Subcutaneous abdominal adipose tissue (tissue), 5 donors: ENCODE data around the gene PRPF6.

Experiments
- H3K27ac ChIP-seq: one replicate; pipeline ENCODE4 v1.7.0; 2013; ENCODE audit warnings: low read depth, mild to moderate bottlenecking, inconsistent platforms, low read length, moderate library complexity
- H3K27me3 ChIP-seq, 5 donors: one replicate each; pipeline ENCODE4 v1.7.0; 2013; ENCODE audit warnings: low read length in 5 of 5, inconsistent platforms in 1 of 5; ENCODE audit not compliant: control insufficient read depth in 5 of 5, insufficient read depth in 4 of 5
- H3K36me3 ChIP-seq, 5 donors: one replicate each; pipeline ENCODE4 v1.7.0; 2013; ENCODE audit warnings: low read length in 5 of 5; ENCODE audit not compliant: control insufficient read depth in 5 of 5, insufficient read depth in 5 of 5
- H3K4me1 ChIP-seq, 5 donors: one replicate each; pipeline ENCODE4 v1.7.0; 2013; ENCODE audit warnings: low read length in 5 of 5, mild to moderate bottlenecking in 3 of 5, moderate library complexity in 1 of 5; ENCODE audit not compliant: control insufficient read depth in 5 of 5, insufficient read depth in 5 of 5
- H3K4me3 ChIP-seq, 5 donors: one replicate each; pipeline ENCODE4 v1.7.0; 2013; ENCODE audit warnings: low read length in 5 of 5, low read depth in 1 of 5
- H3K9ac ChIP-seq, 5 donors: one replicate each; pipeline ENCODE4 v1.7.0; 2013; ENCODE audit warnings: low read length in 5 of 5, mild to moderate bottlenecking in 4 of 5, moderate library complexity in 3 of 5
- H3K9me3 ChIP-seq, 5 donors: one replicate each; pipeline ENCODE4 v1.7.0; 2013; ENCODE audit warnings: low read length in 5 of 5; ENCODE audit not compliant: control insufficient read depth in 5 of 5
- donor health status: healthy.
- donor health status: healthy.
- donor health status: healthy.
- donor health status: healthy.
- donor health status: healthy.

PRPF6 gene

DNA sequence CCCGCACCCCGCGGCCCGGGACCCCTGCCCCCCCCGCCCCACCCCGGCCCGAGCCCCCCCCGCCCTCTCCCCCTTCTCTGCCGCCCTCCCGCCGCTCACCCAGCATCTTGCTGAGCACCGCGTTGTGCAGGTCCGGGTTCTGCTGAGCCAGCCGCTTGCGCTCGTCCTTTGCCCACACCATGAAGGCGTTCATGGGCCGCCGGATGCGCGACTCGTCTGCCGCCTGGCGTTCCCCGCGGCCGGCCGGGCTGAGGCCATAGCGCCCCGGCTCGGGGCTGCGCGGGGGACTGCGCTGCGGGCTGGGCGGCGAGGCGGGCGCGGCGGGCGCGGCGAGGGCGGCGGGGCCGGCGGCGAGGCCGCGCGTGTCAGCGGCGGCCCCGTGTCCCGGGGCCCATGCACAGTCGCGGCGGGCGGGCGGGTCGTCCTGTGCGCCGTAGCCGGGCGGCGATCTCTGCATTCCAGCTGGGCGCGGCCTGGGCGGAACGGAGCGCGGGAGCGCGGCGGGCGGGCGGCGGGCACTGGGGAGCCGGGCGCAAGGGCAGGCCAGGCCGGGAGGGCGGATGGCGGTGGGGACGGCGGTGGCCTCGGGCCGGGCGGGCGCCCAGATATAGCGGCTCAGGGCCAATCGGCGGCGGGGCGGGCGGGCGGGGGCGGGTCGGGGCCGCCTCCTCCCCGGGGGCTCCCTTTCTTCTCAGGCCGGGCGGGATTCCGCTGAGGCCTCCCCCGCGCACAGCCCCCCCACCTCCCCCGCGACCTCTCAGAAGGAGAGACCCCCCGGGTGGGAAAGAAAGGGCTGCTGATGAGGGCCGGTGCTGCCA, 68.3 kb downstream of the PRPF6 start, which contains the start of gene SOX18:
TSS of gene SOX18 (minus strand) at position 580 of the 818 bp plus-strand sequence. CDS start at position 457, 123 bp downstream.
- H3K27ac ChIP-seq: peak within 1 kb of the TSS; percentile 82
- peak within 1 kb of the TSS in 3 of 5 donors; percentile 58 to 76 (median 67) for H3K4me3 ChIP-seq
- H3K27me3 ChIP-seq: peaks cover 43 to 64% (median 55%) of the 10 kb centered on the region in 5 donors
- H3K9ac ChIP-seq: peak within 1 kb of the TSS in 3 of 5 donors; percentile 1 to 69 (median 43)
- no peaks in the 10 kb centered on the region for H3K9me3 ChIP-seq
- H3K4me1 ChIP-seq: peaks cover 0 to 64% (median 15%) of the 10 kb centered on the region in 5 donors
- peaks cover 0 to 6% (median 3%) of the 10 kb centered on the region in 5 donors for H3K36me3 ChIP-seq

DNA sequence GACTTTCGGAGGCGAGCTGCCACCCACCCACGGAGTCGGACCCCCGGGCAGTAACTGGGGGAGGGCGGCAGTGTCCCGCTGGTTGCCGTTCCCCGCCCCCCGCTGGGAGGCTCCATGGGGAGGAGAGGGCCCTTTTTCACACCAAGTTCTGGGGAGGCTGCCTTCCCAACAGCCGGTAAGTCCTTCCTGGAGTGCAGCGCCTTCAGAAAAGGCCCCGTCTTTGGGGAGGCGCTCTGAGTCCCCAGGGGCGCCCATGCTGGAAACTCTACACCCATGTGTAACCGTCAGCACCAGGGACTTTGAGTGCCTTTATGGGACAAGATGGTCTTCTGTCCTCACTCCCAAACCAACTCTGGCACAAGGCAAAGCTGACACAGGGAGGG, 68.9 kb downstream of the PRPF6 start:
- Histone ChIP-seq H3K27me3 (peaks cover 44 to 64% (median 57%) of the 10 kb centered on the region in 5 donors), H3K27ac (peak overlapping the region; percentile 82), H3K36me3 (peaks cover 0 to 6% (median 3%) of the 10 kb centered on the region in 5 donors), H3K4me1 (peaks cover 0 to 63% (median 13%) of the 10 kb centered on the region in 5 donors), H3K9me3 (no peaks in the 10 kb centered on the region), H3K9ac (peak overlapping the region in 3 of 5 donors; percentile 1 to 69 (median 43)), H3K4me3 (peak overlapping the region in 3 of 5 donors; percentile 58 to 65 (median 58))

DNA sequence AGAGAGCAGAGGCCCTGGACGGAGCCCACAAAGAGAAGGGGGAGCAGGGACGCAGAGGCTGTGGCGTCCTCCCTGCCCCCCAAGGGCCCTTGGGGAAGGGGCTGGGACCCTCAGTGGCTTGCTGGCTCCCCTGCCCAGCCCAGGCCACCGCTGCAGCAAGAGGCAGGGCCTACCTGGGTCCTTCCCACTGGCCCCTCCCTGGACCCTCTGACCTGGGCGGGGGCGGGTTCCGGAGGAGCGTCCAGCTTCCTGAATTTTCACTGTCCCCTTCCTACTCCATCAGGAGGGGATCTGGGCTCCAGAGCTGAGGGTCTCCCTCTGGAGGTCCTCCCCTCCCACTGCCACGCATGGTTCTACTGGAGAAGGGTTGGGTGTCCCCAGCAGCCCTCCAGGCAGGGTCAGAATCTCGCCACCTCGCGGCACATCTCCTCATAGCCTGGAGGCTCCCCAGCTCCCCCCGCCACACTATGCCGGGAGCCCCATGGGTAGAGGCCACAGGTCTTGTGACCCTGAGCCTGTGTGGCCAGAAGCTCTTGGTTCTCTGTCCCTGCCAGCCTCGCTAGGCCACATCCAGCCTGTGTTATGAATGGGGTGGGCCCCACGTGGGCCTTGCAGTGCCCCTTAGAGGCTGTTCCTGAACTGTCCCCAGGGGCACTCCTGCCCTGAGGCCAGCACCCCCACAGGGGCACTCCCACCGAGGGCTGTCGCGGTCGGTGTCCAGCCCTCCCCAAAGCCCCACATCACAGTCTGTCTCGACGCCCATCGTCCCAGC, 69.5 kb downstream of the PRPF6 start:
- peak overlapping the region in 3 of 5 donors; percentile 58 to 65 (median 58) for H3K4me3 ChIP-seq
- peak overlapping the region; percentile 82 for H3K27ac ChIP-seq
- H3K4me1 ChIP-seq: peaks cover 0 to 63% (median 13%) of the 10 kb centered on the region in 5 donors
- H3K27me3 ChIP-seq: peaks cover 45 to 68% (median 53%) of the 10 kb centered on the region in 5 donors
- H3K9me3 ChIP-seq: no peaks in the 10 kb centered on the region
- H3K36me3 ChIP-seq: peaks cover 0 to 6% (median 3%) of the 10 kb centered on the region in 5 donors
- peak overlapping the region in 3 of 5 donors; percentile 1 to 69 (median 43) for H3K9ac ChIP-seq

DNA sequence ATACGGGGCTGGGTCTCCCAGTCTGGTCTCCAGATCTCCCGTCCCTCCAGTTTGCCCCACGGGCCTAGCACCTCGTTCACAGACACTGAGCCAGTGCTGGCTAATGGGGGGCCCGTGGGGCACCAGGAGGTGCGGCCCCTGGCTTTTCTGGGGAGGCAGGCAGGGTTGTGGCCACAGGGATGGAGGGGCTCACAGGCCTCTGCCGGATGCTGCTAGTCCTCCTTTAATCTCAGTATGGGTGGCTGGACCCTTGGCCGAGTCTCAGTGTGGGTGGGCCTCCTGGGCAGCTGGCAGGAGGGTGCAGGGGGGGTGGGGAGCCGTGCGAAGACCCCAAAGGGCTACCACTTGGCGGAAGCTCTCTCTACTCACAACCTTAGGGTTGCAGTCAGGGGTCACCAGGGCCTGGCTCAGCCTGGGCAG, 70.1 kb downstream of the PRPF6 start:
- Histone ChIP-seq H3K9ac (peak overlapping the region in 2 of 5 donors; percentile 43 to 69), H3K9me3 (no peaks in the 10 kb centered on the region), H3K27me3 (peaks cover 44 to 70% (median 58%) of the 10 kb centered on the region in 5 donors), H3K27ac (peak overlapping the region; percentile 82), H3K4me1 (peaks cover 0 to 63% (median 18%) of the 10 kb centered on the region in 5 donors), H3K36me3 (peaks cover 0 to 5% (median 3%) of the 10 kb centered on the region in 5 donors), H3K4me3 (peak overlapping the region in 3 of 5 donors; percentile 58 to 65 (median 58))

DNA sequence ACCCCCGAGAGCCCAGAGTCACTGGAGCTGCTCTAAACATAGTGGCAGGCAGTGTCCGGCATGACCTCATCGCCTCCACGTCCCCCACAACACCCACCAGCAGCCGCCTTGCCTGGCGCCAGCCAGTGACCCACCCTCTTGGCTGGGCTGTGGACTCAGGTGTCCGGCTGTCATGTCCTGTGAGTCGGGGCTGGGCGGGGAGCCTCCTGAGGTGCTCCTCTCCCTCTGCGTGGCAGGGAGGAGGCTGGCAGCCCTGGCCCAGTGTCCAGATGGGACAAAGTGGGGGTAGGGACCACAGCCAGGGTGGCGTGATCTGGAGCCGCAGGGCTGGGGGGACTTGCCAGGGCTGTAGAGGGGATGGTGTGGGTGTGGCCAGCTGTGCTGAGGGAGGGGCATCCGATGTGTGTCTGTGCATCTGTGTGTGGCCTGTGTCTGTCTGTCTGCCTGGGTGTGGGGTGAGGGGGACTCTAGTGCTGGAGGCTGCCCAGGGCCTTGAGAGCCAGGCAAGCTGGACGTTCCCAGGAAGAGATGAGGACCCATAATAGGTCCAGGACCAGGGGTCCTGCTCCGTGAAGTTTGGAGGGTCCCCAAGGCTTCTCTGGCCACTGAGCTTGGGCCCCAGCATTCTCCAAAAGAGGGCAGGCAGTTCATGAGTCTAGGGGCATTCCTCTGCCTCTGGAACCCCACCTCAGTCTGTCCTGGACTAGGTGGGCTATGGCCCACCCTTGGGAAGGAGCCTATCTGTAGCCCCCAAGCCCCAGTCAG, 70.8 kb downstream of the PRPF6 start:
- peak overlapping the region in 1 of 5 donors; percentile 68 for H3K9ac ChIP-seq
- peaks cover 42 to 70% (median 56%) of the 10 kb centered on the region in 5 donors for H3K27me3 ChIP-seq
- peak overlapping the region; percentile 82 for H3K27ac ChIP-seq
- no peaks in the 10 kb centered on the region for H3K9me3 ChIP-seq
- peaks cover 0 to 66% (median 20%) of the 10 kb centered on the region in 5 donors for H3K4me1 ChIP-seq
- peaks cover 0 to 5% (median 0%) of the 10 kb centered on the region in 5 donors for H3K36me3 ChIP-seq
- peak overlapping the region in 2 of 5 donors; percentile 15 to 65 for H3K4me3 ChIP-seq

DNA sequence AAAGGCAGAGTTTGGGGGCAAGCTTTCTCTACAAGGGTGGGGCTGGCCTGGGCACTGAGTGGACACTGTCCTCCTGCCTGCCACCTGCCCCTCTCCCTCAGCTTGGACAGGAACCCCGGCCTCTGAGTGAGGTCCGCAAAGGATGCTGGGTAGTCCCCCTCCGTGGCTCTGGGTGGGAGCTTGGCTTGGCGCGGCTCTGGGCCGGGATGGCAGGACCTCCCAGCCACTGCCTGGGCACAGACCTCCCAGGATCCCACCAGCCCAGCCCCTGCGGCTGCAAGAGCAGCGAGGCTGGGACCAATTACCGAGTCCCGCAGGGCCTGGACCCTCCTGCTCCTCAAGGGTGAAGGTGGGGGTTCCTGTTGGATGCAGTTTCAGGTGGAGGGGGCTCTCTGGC, 71.4 kb downstream of the PRPF6 start:
- H3K4me3 ChIP-seq: peak overlapping the region in 1 of 5 donors; percentile 65

DNA sequence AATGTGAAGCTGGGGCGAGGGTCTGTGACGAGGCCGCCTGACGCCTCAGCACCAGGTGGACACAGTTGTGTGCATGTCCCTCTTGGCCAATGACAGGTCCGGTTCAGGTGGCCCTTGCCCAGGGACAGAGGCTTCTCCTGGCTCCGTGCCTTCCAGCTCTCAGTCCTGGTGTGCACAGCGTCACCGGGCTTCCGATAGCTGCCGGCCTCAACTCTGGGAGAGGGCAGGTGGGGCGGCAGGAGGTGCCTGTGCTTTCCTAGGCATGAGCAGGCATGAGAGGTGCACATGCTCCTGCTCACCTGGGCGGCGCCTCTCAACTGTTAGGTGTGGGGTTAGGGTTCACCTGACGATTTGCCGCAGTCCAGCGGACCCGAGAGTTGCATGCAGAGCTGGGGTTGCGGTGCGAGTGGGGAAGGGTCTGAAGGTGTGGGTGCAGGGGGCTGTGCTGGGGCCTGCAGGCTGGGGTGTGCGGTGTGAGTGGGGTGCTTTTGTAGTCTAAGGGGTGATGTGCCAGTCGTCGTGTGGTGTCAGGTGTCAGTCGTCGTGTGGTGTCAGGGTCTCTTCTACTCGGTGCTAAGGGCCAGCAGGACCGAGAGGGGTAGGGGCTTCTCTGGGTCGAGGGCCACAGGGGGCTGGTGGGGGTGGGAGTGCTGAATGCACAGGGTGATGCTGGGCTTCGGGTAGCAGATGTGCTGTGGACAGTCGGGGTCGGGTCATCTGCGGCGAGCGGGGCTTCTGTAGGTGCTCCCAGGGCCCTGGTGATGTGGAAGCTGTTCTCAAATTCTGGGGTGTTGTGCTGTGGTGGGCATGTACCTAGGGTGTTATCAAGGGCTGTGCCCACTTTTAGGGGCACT, 72.3 kb downstream of the PRPF6 start:
- Histone ChIP-seq H3K9me3 (no peaks in the 10 kb centered on the region), H3K36me3 (no peaks in the 10 kb centered on the region), H3K4me1 (peaks cover 0 to 80% (median 33%) of the 10 kb centered on the region in 5 donors), H3K4me3 (peak overlapping the region in 2 of 5 donors; percentile 27 to 45), H3K27ac (peak overlapping the region; percentile 82), H3K27me3 (peaks cover 47 to 66% (median 55%) of the 10 kb centered on the region in 5 donors), H3K9ac (peak overlapping the region in 1 of 5 donors; percentile 48)

More for the DNA sequence above, 71.4 kb downstream of the PRPF6 start:
- Histone ChIP-seq H3K9me3 (no peaks in the 10 kb centered on the region), H3K36me3 (peaks cover 0 to 3% (median 0%) of the 10 kb centered on the region in 5 donors), H3K27ac (peak overlapping the region; percentile 82), H3K27me3 (peaks cover 45 to 70% (median 56%) of the 10 kb centered on the region in 5 donors), H3K4me1 (peaks cover 0 to 72% (median 24%) of the 10 kb centered on the region in 5 donors), H3K9ac (peak overlapping the region in 2 of 5 donors; percentile 17 to 30)

DNA sequence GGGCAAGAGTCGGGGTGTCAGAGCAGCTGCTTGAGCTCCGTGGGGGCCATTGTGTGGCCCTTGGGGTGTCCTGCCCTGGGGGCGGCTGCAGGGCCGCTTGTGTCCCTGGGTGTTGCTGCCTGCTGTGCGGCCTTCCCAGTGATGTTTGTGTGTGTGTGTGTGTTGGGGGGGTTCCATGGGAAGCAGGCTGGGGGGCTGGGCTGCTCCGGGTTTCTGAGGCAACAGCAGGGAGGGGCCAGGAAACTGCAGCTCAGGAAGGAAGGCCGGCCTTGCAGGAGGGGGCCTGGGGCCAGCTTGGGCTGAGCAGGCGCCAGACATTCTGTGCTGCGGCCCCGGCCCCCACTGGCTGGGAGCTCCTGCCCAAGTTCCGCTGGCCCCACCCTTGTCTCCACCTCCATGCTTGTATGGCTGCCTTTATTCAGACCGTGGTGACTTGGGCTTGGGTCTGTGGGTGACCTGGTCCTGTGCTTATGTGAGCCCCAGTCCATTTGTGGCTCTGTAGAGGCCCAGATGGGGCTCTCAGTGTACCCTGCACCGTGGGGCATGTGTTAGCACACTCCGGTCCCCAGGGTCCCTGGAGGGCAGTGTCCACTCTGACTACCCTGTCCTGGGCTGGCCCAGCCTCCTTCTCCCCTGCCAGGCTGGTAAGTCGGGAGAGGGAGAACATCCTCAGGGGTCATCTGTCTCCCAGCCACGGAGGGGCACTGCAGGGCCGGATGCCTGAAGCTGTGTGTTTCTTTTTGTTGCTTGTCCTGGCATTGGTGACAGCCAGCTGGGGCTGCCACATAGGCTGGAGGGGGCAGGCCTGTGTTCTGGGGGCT, 73.1 kb downstream of the PRPF6 start:
- Histone ChIP-seq H3K9ac (peak overlapping the region in 3 of 5 donors; percentile 41 to 59 (median 48)), H3K36me3 (no peaks in the 10 kb centered on the region), H3K9me3 (no peaks in the 10 kb centered on the region), H3K27ac (peak overlapping the region; percentile 82), H3K4me3 (peak overlapping the region in 3 of 5 donors; percentile 38 to 50 (median 50)), H3K27me3 (peaks cover 47 to 63% (median 52%) of the 10 kb centered on the region in 5 donors), H3K4me1 (peaks cover 0 to 84% (median 33%) of the 10 kb centered on the region in 5 donors)
